Panc1 (cell line): ENCODE results near the gene RP2.

Experiments used
- CTCF ChIP-seq: fragments of 450-650 bp; IDR thresholded peaks from 2 replicates; pipeline ENCODE4 v1.5.1; 2017; ENCODE audit warnings: mild to moderate bottlenecking
- REST ChIP-seq, 2 experiments: IDR thresholded peaks; 2 replicates each; pipeline ENCODE4 v1.6.1; 2011 to 2012; ENCODE audit warnings: low read depth in 2 of 2, control low read depth in 1 of 2, low read length in 1 of 2, mild to moderate bottlenecking in 1 of 2, moderate library complexity in 1 of 2; ENCODE audit not compliant: insufficient read depth in 1 of 2
- TCF7L2 ChIP-seq: IDR thresholded peaks from 2 replicates; pipeline ENCODE4 v1.6.1; 2011; ENCODE audit warnings: mild to moderate bottlenecking, low read depth, low read length, inconsistent platforms

GRCh38 chrX:46837558-46838485 is 979 bp downstream of the RP2 start:
- TF ChIP-seq CTCF: no peak
- TF ChIP-seq TCF7L2: no peak
- TF ChIP-seq REST (IDR thresholded peaks at IDR 0.05; ENCODE audit: insufficient read depth in 1 of 2, low read depth in 2 of 2, low read length in 1 of 2): no peak
